ENCODE results near the gene INSYN1.

INSYN1 gene

GRCh38 chr15:73777741-73778140 is 24.6 kb upstream of the INSYN1 start:
- H4K20me1 ChIP-seq, result no peaks in the 10 kb centered on the region; a peak in 1 of 22 replicates
- no peaks in the 10 kb centered on the region for H3K36me3 ChIP-seq
- H3K4me1 ChIP-seq, result peaks cover 4 to 59% (median 32%) of the 10 kb centered on the region in 10 experiments; a peak in 18 of 20 replicates
- H3K4me2 ChIP-seq, result no peak overlapping the region
- no peak overlapping the region for H3K27ac ChIP-seq
- no peaks in the 10 kb centered on the region for H3K27me3 ChIP-seq
- H3K9ac ChIP-seq, result no peak overlapping the region
- H3K9me3 ChIP-seq (replicated peaks in 1 of 11), result no peaks in the 10 kb centered on the region
- no peak for TF ChIP-seq Cebpa-rat (IDR thresholded peaks at IDR 0.05)
- no peak overlapping the region for H3K4me3 ChIP-seq

DNA sequence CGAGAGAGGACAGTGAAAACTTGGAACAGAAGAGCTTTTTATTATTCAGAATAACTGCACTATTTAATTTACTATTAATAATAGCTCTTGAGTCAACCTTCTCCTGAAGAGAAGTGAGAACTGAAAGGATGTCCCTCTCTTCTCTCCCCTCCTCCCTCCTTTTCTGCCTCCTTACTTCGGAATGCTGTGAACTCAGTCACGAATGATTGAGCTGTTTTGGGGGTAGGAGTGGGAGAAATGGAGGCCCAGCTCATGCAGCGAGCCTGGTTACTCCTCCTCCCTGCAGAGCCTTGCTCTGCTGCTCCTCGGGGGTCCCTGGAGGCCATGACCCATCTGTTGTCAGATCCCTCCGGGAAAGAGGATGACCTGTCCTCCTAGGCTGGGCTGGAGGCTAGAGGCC is 20.3 kb upstream of the INSYN1 start:
- no peaks in the 10 kb centered on the region; a peak in 3 of 22 replicates for H4K20me1 ChIP-seq
- H3K9me3 ChIP-seq (replicated peaks in 1 of 11), result no peaks in the 10 kb centered on the region
- no peak overlapping the region for H3K4me3 ChIP-seq
- no peaks in the 10 kb centered on the region for H3K36me3 ChIP-seq
- peaks cover 4 to 80% (median 59%) of the 10 kb centered on the region in 10 experiments; a peak in 18 of 20 replicates for H3K4me1 ChIP-seq
- no peak overlapping the region for H3K27ac ChIP-seq
- peak overlapping the region in 9 of 11 experiments; percentile 21 to 91 (median 70); a peak in 17 of 22 replicates for H3K4me2 ChIP-seq
- TF ChIP-seq Cebpa-rat (IDR thresholded peaks at IDR 0.05), result no peak
- no peaks in the 10 kb centered on the region; a peak in 1 of 22 replicates for H3K27me3 ChIP-seq
- no peak overlapping the region for H3K9ac ChIP-seq

DNA sequence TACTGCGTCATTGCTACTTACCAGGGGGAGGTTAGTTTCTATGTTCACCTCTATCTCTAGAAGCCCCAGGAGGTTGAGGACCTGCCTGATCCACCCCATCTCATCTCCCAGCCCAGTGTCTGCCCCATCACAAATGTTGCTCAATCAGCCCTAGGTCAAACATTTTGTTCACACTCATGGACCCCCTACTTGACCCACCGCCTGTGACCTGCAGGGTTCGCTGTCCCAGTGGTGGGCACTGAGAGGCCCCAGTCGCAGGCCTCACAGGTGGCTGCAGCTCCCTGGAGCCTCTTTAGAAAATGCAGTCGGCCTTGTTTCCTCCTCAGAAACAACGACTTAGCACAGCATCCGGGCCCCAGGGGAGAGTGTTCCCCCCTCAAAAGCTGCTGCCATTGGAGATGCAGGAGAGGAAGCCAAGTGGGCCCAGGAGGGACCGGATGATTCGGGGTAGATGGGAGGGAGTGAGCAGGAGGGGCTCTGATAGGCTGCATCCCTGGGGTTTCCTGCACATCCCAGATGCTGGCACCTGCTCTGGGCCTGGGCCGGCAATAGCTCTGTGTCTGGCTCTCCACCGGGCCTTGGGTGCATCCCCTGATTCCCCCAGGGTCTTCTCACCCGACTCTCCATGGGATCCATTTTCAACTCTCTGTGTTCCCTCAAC is 18.4 kb upstream of the INSYN1 start:
- peak overlapping the region in 4 of 11 experiments; percentile 23 to 47 (median 40); a peak in 5 of 22 replicates for H3K27ac ChIP-seq
- H3K9ac ChIP-seq, result 0 out of 22 replicates have a peak overlapping the region, but pooled peaks of 1 of the 11 experiments have one; percentile 14
- H3K4me1 ChIP-seq, result peaks cover 4 to 79% (median 59%) of the 10 kb centered on the region in 10 experiments; a peak in 18 of 20 replicates
- H3K27me3 ChIP-seq, result no peaks in the 10 kb centered on the region; a peak in 1 of 22 replicates
- peak overlapping the region in 10 of 11 experiments; percentile 2 to 91 (median 69); a peak in 17 of 22 replicates for H3K4me2 ChIP-seq
- TF ChIP-seq Cebpa-rat (IDR thresholded peaks at IDR 0.05), result 0 out of 22 replicates have a peak, but pooled peaks of 1 of the 11 experiments have one; percentile 9
- no peak overlapping the region for H3K4me3 ChIP-seq
- no peaks in the 10 kb centered on the region for H3K36me3 ChIP-seq
- no peaks in the 10 kb centered on the region for H3K9me3 ChIP-seq (replicated peaks in 1 of 11)
- H4K20me1 ChIP-seq, result no peaks in the 10 kb centered on the region; a peak in 3 of 22 replicates

GRCh38 chr15:73770050-73770449 is 16.9 kb upstream of the INSYN1 start:
- H3K36me3 ChIP-seq, result no peaks in the 10 kb centered on the region
- no peak overlapping the region for H3K27ac ChIP-seq
- peak overlapping the region in 8 of 11 experiments; percentile 30 to 91 (median 52); a peak in 16 of 22 replicates for H3K4me2 ChIP-seq
- TF ChIP-seq Cebpa-rat (IDR thresholded peaks at IDR 0.05), result no peak
- peaks cover 4 to 66% (median 55%) of the 10 kb centered on the region in 10 experiments; a peak in 18 of 20 replicates for H3K4me1 ChIP-seq
- H4K20me1 ChIP-seq, result no peaks in the 10 kb centered on the region; a peak in 3 of 22 replicates
- no peak overlapping the region for H3K9ac ChIP-seq
- no peak overlapping the region for H3K4me3 ChIP-seq
- H3K27me3 ChIP-seq, result no peaks in the 10 kb centered on the region; a peak in 1 of 22 replicates
- no peaks in the 10 kb centered on the region for H3K9me3 ChIP-seq (replicated peaks in 1 of 11)

GRCh38 chr15:73767806-73768501 is 14.8 kb upstream of the INSYN1 start:
- Histone ChIP-seq H3K4me3 (no peak overlapping the region), H3K36me3 (no peaks in the 10 kb centered on the region), H3K4me2 (peak overlapping the region in 3 of 11 experiments; percentile 14 to 17 (median 17); a peak in 3 of 22 replicates), H3K9me3 (replicated peaks in 1 of 11) (no peaks in the 10 kb centered on the region), H3K27ac (no peak overlapping the region), H4K20me1 (no peaks in the 10 kb centered on the region; a peak in 3 of 22 replicates), H3K9ac (no peak overlapping the region), H3K27me3 (no peaks in the 10 kb centered on the region; a peak in 1 of 22 replicates), H3K4me1 (peaks cover 0 to 50% (median 34%) of the 10 kb centered on the region in 10 experiments; a peak in 16 of 20 replicates)
- TF ChIP-seq Cebpa-rat (IDR thresholded peaks at IDR 0.05), result no peak

GRCh38 chr15:73766598-73766997 is 13.4 kb upstream of the INSYN1 start:
- peaks cover 0 to 36% (median 20%) of the 10 kb centered on the region in 10 experiments; a peak in 16 of 20 replicates for H3K4me1 ChIP-seq
- H3K9ac ChIP-seq, result no peak overlapping the region
- no peaks in the 10 kb centered on the region; a peak in 2 of 22 replicates for H3K27me3 ChIP-seq
- H3K9me3 ChIP-seq (replicated peaks in 1 of 11), result no peaks in the 10 kb centered on the region
- no peaks in the 10 kb centered on the region; a peak in 3 of 22 replicates for H4K20me1 ChIP-seq
- no peak overlapping the region for H3K4me3 ChIP-seq
- H3K27ac ChIP-seq, result no peak overlapping the region
- no peaks in the 10 kb centered on the region for H3K36me3 ChIP-seq
- TF ChIP-seq Cebpa-rat (IDR thresholded peaks at IDR 0.05), result no peak
- no peak overlapping the region for H3K4me2 ChIP-seq

DNA sequence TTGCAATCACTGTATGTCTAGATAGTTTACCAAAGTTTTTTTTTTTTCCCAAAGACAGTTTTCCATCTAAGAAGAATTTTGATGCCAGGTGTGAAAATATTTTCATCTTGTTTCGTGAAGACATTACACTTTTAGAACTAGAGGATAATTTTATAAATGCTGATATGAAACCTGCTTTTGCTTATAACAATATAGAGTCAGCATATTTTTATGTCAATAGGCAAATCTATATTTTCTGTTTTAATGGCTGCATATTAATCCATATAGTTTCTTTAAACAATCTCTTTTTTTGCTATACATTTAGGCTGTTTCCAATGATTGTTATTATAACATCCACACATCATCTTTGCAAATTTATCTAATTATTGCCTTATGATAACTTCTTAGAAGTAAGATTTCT is 12.6 kb upstream of the INSYN1 start:
- H3K36me3 ChIP-seq, result no peaks in the 10 kb centered on the region
- no peak overlapping the region for H3K4me2 ChIP-seq
- H3K27ac ChIP-seq, result no peak overlapping the region
- H3K9ac ChIP-seq, result no peak overlapping the region
- H3K4me1 ChIP-seq, result peaks cover 0 to 28% (median 12%) of the 10 kb centered on the region in 10 experiments; a peak in 15 of 20 replicates
- no peaks in the 10 kb centered on the region; a peak in 1 of 22 replicates for H3K27me3 ChIP-seq
- TF ChIP-seq Cebpa-rat (IDR thresholded peaks at IDR 0.05), result no peak
- H4K20me1 ChIP-seq, result no peaks in the 10 kb centered on the region; a peak in 1 of 22 replicates
- no peaks in the 10 kb centered on the region for H3K9me3 ChIP-seq (replicated peaks in 1 of 11)
- H3K4me3 ChIP-seq, result no peak overlapping the region

GRCh38 chr15:73763931-73764330 is 10.8 kb upstream of the INSYN1 start:
- H3K9ac ChIP-seq, result no peak overlapping the region
- H3K9me3 ChIP-seq (replicated peaks in 1 of 11), result no peaks in the 10 kb centered on the region
- peaks cover 0 to 8% (median 0%) of the 10 kb centered on the region in 11 experiments; a peak in 1 of 22 replicates for H3K27me3 ChIP-seq
- no peaks in the 10 kb centered on the region for H4K20me1 ChIP-seq
- H3K4me3 ChIP-seq, result no peak overlapping the region
- no peak for TF ChIP-seq Cebpa-rat (IDR thresholded peaks at IDR 0.05)
- H3K36me3 ChIP-seq, result no peaks in the 10 kb centered on the region
- peaks cover 0 to 13% (median 0%) of the 10 kb centered on the region in 10 experiments; a peak in 3 of 20 replicates for H3K4me1 ChIP-seq
- no peak overlapping the region for H3K4me2 ChIP-seq
- H3K27ac ChIP-seq, result no peak overlapping the region
